HG02678 (cell line): Measurements from ENCODE around the gene HSPA9.

Source experiments
- ATAC-seq: cut with Tn5 transposase; IDR thresholded peaks from one replicate; pipeline ENCODE4 v1.9.1; 2021; ENCODE audit warnings: mild to moderate bottlenecking, moderate library complexity; ENCODE audit not compliant: unreplicated experiment

HSPA9 gene

GRCh38 chr5:138575194-138576015 lies at the start of gene HSPA9:
Gene HSPA9, minus strand, starts transcription at chr5:138575401. Its CDS starts 83 bp downstream, at chr5:138575318.
- ATAC-seq = peak; percentile 84

- ATAC-seq = no peak
Measured at GRCh38 chr5:138623053-138623452, 47.9 kb upstream of the HSPA9 start.

GRCh38 chr5:138622051-138622450 lies 46.9 kb upstream of the HSPA9 start:
- ATAC-seq = no peak

GRCh38 chr5:138620663-138621224 lies 45.5 kb upstream of the HSPA9 start:
- no peak for ATAC-seq

GRCh38 chr5:138616508-138616907 lies 41.3 kb upstream of the HSPA9 start:
- ATAC-seq = no peak

- no peak for ATAC-seq
Measured at GRCh38 chr5:138615461-138615860, 40.3 kb upstream of the HSPA9 start.

GRCh38 chr5:138611678-138612218 lies 36.5 kb upstream of the HSPA9 start:
- no peak for ATAC-seq

- ATAC-seq = no peak
Measured at GRCh38 chr5:138610918-138611677, 35.9 kb upstream of the HSPA9 start.

- ATAC-seq = no peak
Measured at GRCh38 chr5:138610415-138610917, 35.3 kb upstream of the HSPA9 start.

- ATAC-seq = no peak
Measured at GRCh38 chr5:138606378-138607064, 31.3 kb upstream of the HSPA9 start.

GRCh38 chr5:138605254-138605972 lies 30.2 kb upstream of the HSPA9 start:
- peak; percentile 78 for ATAC-seq

GRCh38 chr5:138604176-138604785 lies 29.1 kb upstream of the HSPA9 start:
- no peak for ATAC-seq

GRCh38 chr5:138603249-138603920 lies 28.2 kb upstream of the HSPA9 start:
- ATAC-seq = peak; percentile 47

- ATAC-seq = no peak
Measured at GRCh38 chr5:138602371-138603000, 27.3 kb upstream of the HSPA9 start.

- ATAC-seq = no peak
Measured at GRCh38 chr5:138601444-138601843, 26.2 kb upstream of the HSPA9 start.

GRCh38 chr5:138600446-138600845 lies 25.2 kb upstream of the HSPA9 start:
- ATAC-seq = no peak

- no peak for ATAC-seq
Measured at GRCh38 chr5:138597661-138598400, 22.6 kb upstream of the HSPA9 start.
